Smooth muscle cell (in vitro differentiated cells): Measurements from ENCODE around the gene MAP4K1. TPM values are rescaled to one million over a fixed set of nuclear protein-coding genes. Genes with fewer than 3 reads are reported as not detected.

Source experiments
- DNase-seq: peaks from one replicate; lab custom pipeline; 2025; ENCODE audit not compliant: unreplicated experiment; lab: John Stamatoyannopoulos, UW
- H2AFZ ChIP-seq: fragments of 200-600 bp; sonication (generic); 2 replicates; pipeline ENCODE4 v1.6.0; 2016; ENCODE audit warnings: antibody characterized with exemption, low read depth, mild to moderate bottlenecking
- H3F3A ChIP-seq: fragments of 200-600 bp; sonication (generic); 2 replicates; pipeline ENCODE4 v1.6.0; 2017; ENCODE audit warnings: antibody characterized with exemption, low read depth
- H3K27ac ChIP-seq: fragments of 200-600 bp; sonication (generic); 2 replicates; pipeline ENCODE4 v1.5.1; 2016; ENCODE audit warnings: low read depth, mild to moderate bottlenecking
- H3K27me3 ChIP-seq: fragments of 200-600 bp; sonication (generic); 2 replicates; pipeline ENCODE4 v1.6.1; 2016; ENCODE audit warnings: low read depth, mild to moderate bottlenecking
- H3K36me3 ChIP-seq: fragments of 200-600 bp; sonication (generic); 2 replicates; pipeline ENCODE4 v1.5.1; 2016; ENCODE audit warnings: low read depth
- H3K4me1 ChIP-seq: fragments of 200-600 bp; sonication (generic); 2 replicates; pipeline ENCODE4 v1.5.1; 2016; ENCODE audit warnings: low read depth
- H3K4me2 ChIP-seq: fragments of 200-600 bp; sonication (generic); 2 replicates; pipeline ENCODE4 v1.6.0; 2016; ENCODE audit warnings: mild to moderate bottlenecking
- H3K4me3 ChIP-seq: fragments of 200-600 bp; sonication (generic); 2 replicates; pipeline ENCODE4 v1.5.1; 2016; ENCODE audit warnings: mild to moderate bottlenecking
- H3K79me2 ChIP-seq: fragments of 200-600 bp; sonication (generic); 2 replicates; pipeline ENCODE4 v1.6.0; 2016; ENCODE audit warnings: low read depth, mild to moderate bottlenecking
- H3K9ac ChIP-seq: fragments of 200-600 bp; sonication (generic); 2 replicates; pipeline ENCODE4 v1.6.0; 2016; ENCODE audit warnings: low read depth
- H3K9me3 ChIP-seq: fragments of 200-600 bp; sonication (generic); replicated peaks from 2 replicates; pipeline ENCODE4 v1.5.1; 2016; ENCODE audit warnings: low read depth
- H4K20me1 ChIP-seq: fragments of 200-600 bp; sonication (generic); 2 replicates; pipeline ENCODE4 v1.6.0; 2016; ENCODE audit warnings: low read depth
- CTCF ChIP-seq: fragments of 200-600 bp; sonication (generic); IDR thresholded peaks from 2 replicates; pipeline ENCODE4 v1.5.1; 2017; ENCODE audit warnings: borderline replicate concordance, mild to moderate bottlenecking, antibody characterized with exemption; ENCODE audit not compliant: insufficient read depth, poor library complexity, severe bottlenecking
- WGBS: methylation state at CpG from one replicate; pipeline ENCODE4 v1.1.7; 2016; ENCODE audit warnings: low lambda C conversion rate; 5-methylcytosine and 5-hydroxymethylcytosine counted together
- polyA plus RNA-seq: library from polyadenylated mRNA; unstranded; fragments of >200 nt; fragmentation: Nextera tagmentation; extraction: Ambion mirVana; gene quantifications from 2 replicates; pipeline ENCODE4 v1.2.1, GENCODE V29; 2016
- total RNA-seq: library from RNA; depleted of rRNA; stranded (reverse); fragments of >200 nt; gene quantifications from 2 replicates; pipeline ENCODE4 v1.2.3, GENCODE V29; 2014

MAP4K1 gene
- total and polyA plus RNA-seq, 2 experiments from 2014 or later = 0.22 to 0.91 TPM

- Histone ChIP-seq H3K27ac (peak overlapping the region; percentile 100), H3K79me2 (peaks cover 87% of the 10 kb centered on the region), H4K20me1 (peaks cover 51% of the 10 kb centered on the region), H3K36me3 (no peaks in the 10 kb centered on the region), H3K4me3 (no peak overlapping the region), H3K27me3 (no peaks in the 10 kb centered on the region), H3K4me2 (peak overlapping the region; percentile 92), H3K4me1 (peaks cover 55% of the 10 kb centered on the region), H3K9ac (peak overlapping the region; percentile 98), H2AFZ (no peak overlapping the region), H3K9me3 (no peaks in the 10 kb centered on the region), H3F3A (peaks cover 46% of the 10 kb centered on the region)
- DNase-seq = no peak
- WGBS = 79% methylated on average over 7 of the region's 7 CpGs
- TF ChIP-seq CTCF = no peak
Observed at GRCh38 chr19:38656171-38656981, 38.6 kb upstream of the MAP4K1 start.

GRCh38 chr19:38655148-38655824 is 37.5 kb upstream of the MAP4K1 start:
- H3K27me3 ChIP-seq = no peaks in the 10 kb centered on the region
- 51% methylated on average over 5 of the region's 5 CpGs for WGBS

GRCh38 chr19:38654628-38655055 is 36.9 kb upstream of the MAP4K1 start:
- no peaks in the 10 kb centered on the region for H3K27me3 ChIP-seq
- no peaks in the 10 kb centered on the region for H3K36me3 ChIP-seq
- no peak overlapping the region for H3K4me3 ChIP-seq
- no peaks in the 10 kb centered on the region for H3K9me3 ChIP-seq
- peak overlapping the region; percentile 98 for H3K9ac ChIP-seq
- H3K4me1 ChIP-seq = peaks cover 68% of the 10 kb centered on the region
- H3K27ac ChIP-seq = peak overlapping the region; percentile 100
- H3F3A ChIP-seq = peaks cover 46% of the 10 kb centered on the region
- no peak for TF ChIP-seq CTCF
- peaks cover 68% of the 10 kb centered on the region for H4K20me1 ChIP-seq
- 3% methylated on average over 6 of the region's 6 CpGs for WGBS
- no peak for DNase-seq
- peak overlapping the region; percentile 92 for H3K4me2 ChIP-seq
- no peak overlapping the region for H2AFZ ChIP-seq
- H3K79me2 ChIP-seq = peaks cover 87% of the 10 kb centered on the region

More at GRCh38 chr19:38655148-38655824, 37.5 kb upstream of the MAP4K1 start:
- Histone ChIP-seq H3K9ac (peak overlapping the region; percentile 98), H3F3A (peaks cover 41% of the 10 kb centered on the region), H3K79me2 (peaks cover 87% of the 10 kb centered on the region), H3K4me1 (peaks cover 62% of the 10 kb centered on the region), H3K36me3 (no peaks in the 10 kb centered on the region), H3K4me2 (peak overlapping the region; percentile 92), H4K20me1 (peaks cover 61% of the 10 kb centered on the region), H3K4me3 (no peak overlapping the region), H3K9me3 (no peaks in the 10 kb centered on the region), H3K27ac (peak overlapping the region; percentile 100), H2AFZ (no peak overlapping the region)
- no peak for TF ChIP-seq CTCF
- DNase-seq = no peak
